Ramos (cell line): ENCODE data around the gene TMEM30B.
"Not testable (repeated sequence)": the region's sequence is repeated elsewhere in the genome, so short reads cannot be mapped to it uniquely, and the experiment has no call there.

Source experiments
- in situ Hi-C: fragments of 300-500 bp; cut with MboI; formaldehyde crosslinking; loops from one replicate; pipeline ENCODE4 v1.14.3; 2022; ENCODE audit warnings: low sequenced_read_pairs; ENCODE audit not compliant: unreplicated experiment

Gene TMEM30B

GRCh38 chr14:61281186-61281947 is at the start of gene TMEM30B:
TMEM30B (minus strand) TSS chr14:61281338; CDS start chr14:61281147, 191 bp downstream.
- in situ Hi-C loops = no loop called here

GRCh38 chr14:61330511-61330910 is 49.4 kb upstream of the TMEM30B start:
- in situ Hi-C loops = no loop called here

DNA sequence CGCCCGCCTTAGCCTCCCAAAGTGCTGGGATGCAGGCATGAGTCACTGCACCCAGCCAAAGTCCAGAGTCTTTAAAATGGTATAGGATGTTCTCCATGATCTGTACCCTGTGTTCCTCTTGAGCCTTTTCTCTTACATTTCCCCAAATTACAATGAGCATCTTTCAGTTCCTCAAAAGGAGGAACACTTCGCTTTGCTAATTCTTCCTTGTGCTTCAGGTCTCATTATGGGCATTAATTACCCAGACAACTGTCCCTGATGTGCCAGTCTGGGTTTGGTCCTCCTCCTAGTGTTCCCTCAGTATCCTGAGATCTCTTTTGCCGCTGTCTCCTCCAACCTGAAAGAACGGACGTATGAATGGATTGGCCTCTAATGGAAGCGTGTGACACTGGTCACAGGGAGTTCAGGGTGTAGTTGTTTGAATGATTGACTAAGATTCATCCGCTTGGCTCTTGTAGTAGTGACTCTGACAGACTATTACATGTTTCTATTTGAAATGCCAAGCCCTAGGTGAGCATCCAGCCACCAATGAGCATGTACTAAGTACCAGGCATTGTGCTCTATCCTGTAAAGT is 48.4 kb upstream of the TMEM30B start:
- in situ Hi-C loops = no loop called here

DNA sequence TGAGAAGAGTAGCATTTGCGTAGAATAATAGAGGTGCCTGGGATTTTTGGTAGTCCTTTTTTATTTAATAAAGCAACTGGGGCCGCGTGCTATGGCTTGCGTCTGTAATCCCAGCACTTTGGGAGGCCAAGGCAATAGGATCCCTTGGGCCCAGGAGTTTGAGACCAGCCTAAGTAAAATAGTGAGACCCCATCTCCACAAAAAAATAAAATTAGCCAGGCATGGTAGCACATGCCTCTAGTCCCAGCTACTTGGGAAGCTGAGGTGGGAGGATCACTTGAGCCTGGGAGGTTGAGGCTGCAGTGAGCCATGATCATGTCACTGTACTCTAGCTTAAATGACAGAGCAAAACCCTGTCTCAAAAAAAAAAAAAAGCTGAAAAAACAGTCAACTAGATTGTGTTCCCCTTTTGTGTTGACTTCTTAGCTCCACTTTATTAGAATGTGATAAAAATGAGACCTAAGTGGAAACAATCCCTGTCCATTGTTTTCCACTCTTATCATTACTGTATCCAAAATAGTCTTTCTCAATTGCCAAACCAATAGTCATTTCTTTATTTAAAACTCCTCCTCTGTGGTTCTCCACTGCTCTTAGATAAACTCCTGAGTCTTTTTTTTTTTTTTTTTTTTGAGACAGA is 47.6 kb upstream of the TMEM30B start:
- in situ Hi-C loops = no loop called here

- in situ Hi-C loops = no loop called here
Observed at GRCh38 chr14:61326847-61327246, 45.7 kb upstream of the TMEM30B start.

GRCh38 chr14:61326146-61326545 is 45.0 kb upstream of the TMEM30B start:
- in situ Hi-C loops = no loop called here

DNA sequence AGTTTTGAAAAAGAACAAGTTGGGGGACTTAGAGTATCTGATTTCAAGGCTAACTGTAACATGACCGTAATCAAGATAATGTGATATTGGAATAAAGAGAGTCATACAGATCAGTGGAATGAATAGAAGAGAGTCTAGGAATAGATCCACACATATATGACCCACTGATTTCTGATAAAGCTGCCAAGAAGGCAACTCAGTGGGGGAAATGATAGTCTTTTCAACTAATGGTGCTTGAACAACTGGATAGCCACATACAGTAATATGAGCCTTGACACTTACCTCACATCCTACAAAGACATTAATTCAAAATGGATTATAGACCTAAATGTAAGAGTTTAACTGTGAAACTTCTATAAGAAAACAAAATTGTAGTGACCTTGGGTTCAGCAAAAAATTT is 44.0 kb upstream of the TMEM30B start:
- in situ Hi-C loops = no loop called here

DNA sequence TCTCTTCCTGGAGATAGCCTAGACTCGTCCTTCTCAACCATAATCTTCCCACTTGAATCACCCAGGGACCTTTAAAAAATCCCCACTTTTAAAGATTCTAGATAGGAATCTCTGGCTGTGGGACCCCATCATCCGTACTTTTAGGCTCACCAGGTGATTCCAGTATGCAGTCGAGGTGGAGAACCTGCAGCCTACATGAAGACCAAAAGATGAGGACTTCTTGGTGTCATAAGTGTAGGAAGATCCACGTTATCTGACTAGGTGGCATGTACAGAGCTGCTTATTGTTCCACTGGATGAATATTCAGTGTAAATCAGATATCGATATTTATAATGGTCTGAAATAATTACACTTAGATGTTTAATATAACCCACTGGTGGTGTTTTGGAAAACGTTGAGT is 42.8 kb upstream of the TMEM30B start:
- in situ Hi-C loops = no loop called here

GRCh38 chr14:61322799-61323290 is 41.7 kb upstream of the TMEM30B start:
- in situ Hi-C loops = no loop called here

GRCh38 chr14:61322011-61322798 is 41.1 kb upstream of the TMEM30B start:
- in situ Hi-C loops = no loop called here

DNA sequence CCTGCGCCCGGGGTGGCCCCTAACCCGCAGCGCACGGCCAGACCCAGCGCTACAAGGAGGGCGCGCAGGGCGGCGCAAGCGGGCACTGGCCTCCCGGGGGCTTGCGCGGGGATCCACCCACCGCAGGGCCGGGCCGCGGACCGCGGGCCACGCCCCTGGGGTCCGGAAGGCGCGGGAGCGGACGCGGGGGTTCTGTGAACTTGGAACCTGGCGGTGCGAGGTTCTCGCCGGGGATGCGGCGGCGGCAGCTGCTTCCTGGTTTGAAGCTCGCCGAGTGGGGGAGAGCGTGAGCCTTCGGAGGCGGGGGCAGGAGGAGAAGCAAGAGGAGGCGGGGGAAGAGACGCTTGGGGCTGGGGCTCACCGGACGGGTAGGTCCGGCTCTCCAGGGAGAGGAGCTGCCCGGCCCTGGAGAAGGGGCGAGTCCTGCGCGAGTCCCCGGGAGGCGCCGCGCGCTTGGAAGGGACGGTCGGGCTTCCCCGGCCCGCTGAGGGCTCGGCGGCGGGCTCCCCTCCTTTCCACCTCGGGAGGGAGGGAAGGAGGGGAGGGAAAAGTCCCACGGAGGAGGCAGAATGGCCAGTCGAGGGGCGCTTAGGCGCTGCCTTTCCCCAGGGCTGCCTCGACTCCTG is 40.4 kb upstream of the TMEM30B start, which contains the start of gene PRKCH:
Gene PRKCH, plus strand, starts transcription at position 195 of the 626 bp plus-strand sequence. CDS start 523 bp downstream, outside the sequence.
- in situ Hi-C loops = no loop called here

- in situ Hi-C loops = no loop called here
Observed at GRCh38 chr14:61320806-61321384, 39.8 kb upstream of the TMEM30B start.

GRCh38 chr14:61320170-61320569 is 39.0 kb upstream of the TMEM30B start:
- in situ Hi-C loops = not testable (repeated sequence)

GRCh38 chr14:61319706-61320105 is 38.6 kb upstream of the TMEM30B start:
- in situ Hi-C loops = no loop called here

- in situ Hi-C loops = no loop called here
Observed at GRCh38 chr14:61319086-61319485, 37.9 kb upstream of the TMEM30B start.

GRCh38 chr14:61315313-61315712 is 34.2 kb upstream of the TMEM30B start:
- in situ Hi-C loops = no loop called here

DNA sequence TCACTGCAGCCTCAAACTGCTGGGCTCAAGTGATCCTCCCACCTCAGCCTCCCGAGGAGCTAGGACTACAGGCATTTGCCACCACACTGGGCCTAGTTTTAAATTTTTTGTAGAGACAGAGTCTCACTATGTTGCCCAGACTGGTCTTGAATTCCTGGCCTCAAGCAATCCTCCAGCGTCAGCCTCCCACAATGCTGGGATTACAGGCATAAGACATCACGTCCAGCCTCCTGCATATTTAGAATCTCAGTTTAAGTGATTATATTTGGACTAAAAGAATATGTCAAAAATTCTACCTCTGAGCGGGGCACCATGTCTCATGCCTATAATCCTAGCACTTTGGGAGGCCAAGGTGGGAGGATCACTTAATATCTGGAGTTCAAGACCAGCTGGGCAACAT is 27.6 kb upstream of the TMEM30B start:
- in situ Hi-C loops = not testable (repeated sequence)

GRCh38 chr14:61308198-61308597 is 27.1 kb upstream of the TMEM30B start:
- in situ Hi-C loops = no loop called here

- in situ Hi-C loops = no loop called here
Observed at GRCh38 chr14:61304688-61305087, 23.6 kb upstream of the TMEM30B start.

GRCh38 chr14:61300754-61301153 is 19.6 kb upstream of the TMEM30B start:
- in situ Hi-C loops = no loop called here
